SK-N-SH treated with all-trans-retinoic acid at 6 μM for 48 hours (cell line): ENCODE measurements around the gene MS4A6E.

Experiments used
- ATAC-seq: fragments of 200-7000 bp; cut with Tn5 transposase; 3 replicates; pipeline ENCODE4 v1.9.1; 2020; ENCODE audit warnings: mild to moderate bottlenecking, moderate library complexity
- ARNTL ChIP-seq: fragments of 450-650 bp; formaldehyde crosslinking; IDR thresholded peaks from 2 replicates; pipeline ENCODE4 v1.5.0; 2020; ENCODE audit warnings: low read depth, mild to moderate bottlenecking, moderate library complexity, borderline replicate concordance
- BACH2 ChIP-seq: fragments of 250-450 bp; sonication (Bioruptor Pico); IDR thresholded peaks from 2 replicates; pipeline ENCODE4 v1.9.0; 2021; ENCODE audit warnings: mild to moderate bottlenecking, borderline replicate concordance
- CREB5 ChIP-seq: fragments of 250-450 bp; sonication (Bioruptor Pico); IDR thresholded peaks from 2 replicates; pipeline ENCODE4 v1.5.1; 2020; ENCODE audit warnings: low read depth, mild to moderate bottlenecking, moderate library complexity
- CSDC2 ChIP-seq: fragments of 250-450 bp; sonication (Bioruptor Pico); IDR thresholded peaks from 2 replicates; pipeline ENCODE4 v1.5.0; 2020; ENCODE audit warnings: mild to moderate bottlenecking, moderate library complexity
- CSRNP3 ChIP-seq: fragments of 250-450 bp; sonication (Bioruptor Pico); IDR thresholded peaks from 2 replicates; pipeline ENCODE4 v1.5.1; 2021; ENCODE audit warnings: mild to moderate bottlenecking, moderate library complexity
- ESRRG ChIP-seq: fragments of 250-450 bp; sonication (Bioruptor Pico); IDR thresholded peaks from 2 replicates; pipeline ENCODE4 v1.6.1; 2021; ENCODE audit warnings: mild to moderate bottlenecking
- GLIS3 ChIP-seq: fragments of 250-450 bp; sonication (Bioruptor Pico); IDR thresholded peaks from 2 replicates; pipeline ENCODE4 v1.5.0; 2020; ENCODE audit warnings: mild to moderate bottlenecking, moderate library complexity
- ISL1 ChIP-seq: fragments of 250-450 bp; sonication (Bioruptor Pico); IDR thresholded peaks from 2 replicates; pipeline ENCODE4 v2.1.2; 2022; ENCODE audit warnings: mild to moderate bottlenecking, moderate library complexity
- OSR1 ChIP-seq: fragments of 250-450 bp; sonication (Bioruptor Pico); IDR thresholded peaks from 2 replicates; pipeline ENCODE4 v1.8.0; 2022; ENCODE audit warnings: moderate library complexity, mild to moderate bottlenecking, inconsistent platforms
- PATZ1 ChIP-seq: fragments of 250-450 bp; sonication (Bioruptor Pico); IDR thresholded peaks from 2 replicates; pipeline ENCODE4 v1.8.0; 2020; ENCODE audit warnings: mild to moderate bottlenecking, moderate library complexity, borderline replicate concordance
- POU6F1 ChIP-seq: fragments of 250-450 bp; sonication (Bioruptor Pico); IDR thresholded peaks from 2 replicates; pipeline ENCODE4 v1.8.0; 2021; ENCODE audit warnings: low read depth, mild to moderate bottlenecking, moderate library complexity, borderline replicate concordance
- PPARA ChIP-seq: fragments of 250-450 bp; sonication (Bioruptor Pico); IDR thresholded peaks from 2 replicates; pipeline ENCODE4 v1.5.0; 2020; ENCODE audit warnings: mild to moderate bottlenecking, borderline replicate concordance
- RARB ChIP-seq: fragments of 250-450 bp; sonication (Bioruptor Pico); IDR thresholded peaks from 2 replicates; pipeline ENCODE4 v1.8.0; 2021; ENCODE audit warnings: mild to moderate bottlenecking, moderate library complexity
- SNAI2 ChIP-seq: fragments of 250-450 bp; sonication (Bioruptor Pico); IDR thresholded peaks from 2 replicates; pipeline ENCODE4 v1.5.0; 2020; ENCODE audit warnings: mild to moderate bottlenecking, moderate library complexity
- TCF4 ChIP-seq: fragments of 250-450 bp; sonication (Bioruptor Pico); IDR thresholded peaks from 2 replicates; pipeline ENCODE4 v1.8.0; 2021; ENCODE audit warnings: mild to moderate bottlenecking, moderate library complexity, borderline replicate concordance
- TOX ChIP-seq: fragments of 250-450 bp; sonication (Bioruptor Pico); IDR thresholded peaks from 2 replicates; pipeline ENCODE4 v1.8.0; 2021; ENCODE audit warnings: mild to moderate bottlenecking, moderate library complexity, borderline replicate concordance
- TSHZ2 ChIP-seq: fragments of 250-450 bp; sonication (Bioruptor Pico); IDR thresholded peaks from 2 replicates; pipeline ENCODE4 v1.5.0; 2020; ENCODE audit warnings: mild to moderate bottlenecking, moderate library complexity
- ZC3H10 ChIP-seq: fragments of 250-450 bp; sonication (Bioruptor Pico); IDR thresholded peaks from 2 replicates; pipeline ENCODE4 v1.5.1; 2021; ENCODE audit warnings: mild to moderate bottlenecking, moderate library complexity
- ZFP3 ChIP-seq: fragments of 250-450 bp; sonication (Bioruptor Pico); IDR thresholded peaks from 2 replicates; pipeline ENCODE4 v1.5.0; 2020; ENCODE audit warnings: mild to moderate bottlenecking, moderate library complexity
- ZFP30 ChIP-seq: fragments of 450-650 bp; formaldehyde crosslinking; IDR thresholded peaks from 2 replicates; pipeline ENCODE4 v1.5.0; 2022; ENCODE audit warnings: mild to moderate bottlenecking, moderate library complexity
- ZNF565 ChIP-seq: fragments of 450-650 bp; formaldehyde crosslinking; conservative IDR thresholded peaks from 2 replicates; pipeline ENCODE4 v1.5.0; 2020; ENCODE audit warnings: low read depth, mild to moderate bottlenecking, moderate library complexity
- ZNF70 ChIP-seq: fragments of 450-650 bp; formaldehyde crosslinking; IDR thresholded peaks from 2 replicates; pipeline ENCODE4 v1.5.0; 2020; ENCODE audit warnings: mild to moderate bottlenecking, moderate library complexity
- ZNF8 ChIP-seq: fragments of 450-650 bp; formaldehyde crosslinking; IDR thresholded peaks from 2 replicates; pipeline ENCODE4 v1.5.0; 2020; ENCODE audit warnings: mild to moderate bottlenecking, moderate library complexity

MS4A6E gene

GRCh38 chr11:60371854-60372253 lies 44.8 kb downstream of the MS4A6E start:
- no peak for TF ChIP-seq ZNF8 (CRISPR knock-in tag)
- no peak for TF ChIP-seq ISL1 (CRISPR knock-in tag)
- no peak for TF ChIP-seq TSHZ2 (CRISPR knock-in tag)
- TF ChIP-seq POU6F1 (CRISPR knock-in tag), result no peak
- no peak for TF ChIP-seq ZC3H10 (CRISPR knock-in tag)
- TF ChIP-seq TCF4 (CRISPR knock-in tag), result no peak
- no peak for TF ChIP-seq CREB5 (CRISPR knock-in tag)
- TF ChIP-seq SNAI2 (CRISPR knock-in tag), result no peak
- TF ChIP-seq RARB (CRISPR knock-in tag), result no peak
- TF ChIP-seq ARNTL (CRISPR knock-in tag), result no peak
- no peak for TF ChIP-seq PATZ1 (CRISPR knock-in tag)
- no peak for TF ChIP-seq ZFP30
- TF ChIP-seq CSDC2 (CRISPR knock-in tag), result no peak
- TF ChIP-seq ZFP3 (CRISPR knock-in tag), result no peak
- TF ChIP-seq ZNF565, result no peak
- no peak for TF ChIP-seq PPARA
- TF ChIP-seq ZNF70 (CRISPR knock-in tag), result no peak
- no peak for TF ChIP-seq BACH2 (CRISPR knock-in tag)
- TF ChIP-seq ESRRG (CRISPR knock-in tag), result no peak
- TF ChIP-seq, all 23 proteins: peak for 0
- no peak for ATAC-seq

- no peak for TF ChIP-seq OSR1 (CRISPR knock-in tag)
- no peak for TF ChIP-seq GLIS3 (CRISPR knock-in tag)
- no peak for TF ChIP-seq CREB5 (CRISPR knock-in tag)
- TF ChIP-seq RARB (CRISPR knock-in tag), result no peak
- TF ChIP-seq TOX (CRISPR knock-in tag), result no peak
- TF ChIP-seq ARNTL (CRISPR knock-in tag), result no peak
- TF ChIP-seq TSHZ2 (CRISPR knock-in tag), result no peak
- no peak for TF ChIP-seq CSDC2 (CRISPR knock-in tag)
- no peak for TF ChIP-seq PPARA
- TF ChIP-seq ZNF8 (CRISPR knock-in tag), result no peak
- no peak for TF ChIP-seq ISL1 (CRISPR knock-in tag)
- no peak for TF ChIP-seq ZFP3 (CRISPR knock-in tag)
- no peak for TF ChIP-seq CSRNP3 (CRISPR knock-in tag)
- TF ChIP-seq POU6F1 (CRISPR knock-in tag), result no peak
- TF ChIP-seq TCF4 (CRISPR knock-in tag), result no peak
- ATAC-seq, result no peak
Measured at GRCh38 chr11:60372767-60373166, 45.7 kb downstream of the MS4A6E start.
